ENCODE measurements around the gene CEP128.

The CEP128 gene

DNA sequence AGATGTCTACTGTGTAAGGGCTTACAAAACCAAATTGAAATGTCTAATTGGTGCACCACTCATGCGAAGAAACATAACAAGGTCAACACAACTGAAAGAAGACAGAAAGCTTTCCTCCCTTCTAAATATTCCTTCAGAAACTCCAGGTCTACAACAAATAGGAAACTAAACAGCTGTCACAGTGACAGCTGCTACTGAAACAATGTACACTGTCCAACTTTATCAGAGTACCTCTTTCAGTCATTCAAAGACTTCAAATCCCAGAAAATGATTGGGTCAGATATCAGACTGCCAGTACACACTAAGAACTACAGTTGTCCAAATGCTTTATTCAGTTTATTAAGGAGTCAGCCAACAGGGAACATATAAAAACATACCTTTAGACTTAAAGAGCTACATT lies 35.2 kb downstream of the CEP128 start:
- Histone ChIP-seq H3K4me1 (ENCODE audit: control insufficient read depth, insufficient read depth, low read length) (peaks cover 7% of the 10 kb centered on the region; the same call in 1 of the 2 replicates), H3K4me3 (ENCODE audit: low read depth, low read length) (no peak overlapping the region), H3K9me3 (ENCODE audit: control insufficient read depth, insufficient read depth, low read depth, low read length) (no peaks in the 10 kb centered on the region), H3K36me3 (ENCODE audit: control insufficient read depth in 2 of 2, insufficient read depth in 1 of 2, low read length in 2 of 2) (peaks cover 18 to 21% of the 10 kb centered on the region in 2 experiments), H3K27ac (ENCODE audit: extremely low read depth, low read depth, low read length) (no peak overlapping the region)
- CTCF ChIA-PET: interaction anchor here (1.2 kb wide), 1 partner anchor 15 kb away, joined by 3 read pairs; no protein-coding TSS in a partner anchor
- POLR2A ChIA-PET: no interaction called here
- no peak for TF ChIP-seq ZNF621 (tag by site-specific recombination; IDR thresholded peaks at IDR 0.05)
- TF ChIP-seq ZNF184 (tag by site-specific recombination; IDR thresholded peaks at IDR 0.05): no peak
- TF ChIP-seq ZNF18 (tag by site-specific recombination; IDR thresholded peaks at IDR 0.05): no peak
- no peak for TF ChIP-seq TRIM28 (IDR thresholded peaks at IDR 0.05; ENCODE audit: borderline replicate concordance, low read length)
- TF ChIP-seq HIC1 (tag by site-specific recombination; IDR thresholded peaks at IDR 0.05): no peak
- TF ChIP-seq ZNF112 (tag by site-specific recombination; IDR thresholded peaks at IDR 0.05): no peak
- TF ChIP-seq, protein P1, sequence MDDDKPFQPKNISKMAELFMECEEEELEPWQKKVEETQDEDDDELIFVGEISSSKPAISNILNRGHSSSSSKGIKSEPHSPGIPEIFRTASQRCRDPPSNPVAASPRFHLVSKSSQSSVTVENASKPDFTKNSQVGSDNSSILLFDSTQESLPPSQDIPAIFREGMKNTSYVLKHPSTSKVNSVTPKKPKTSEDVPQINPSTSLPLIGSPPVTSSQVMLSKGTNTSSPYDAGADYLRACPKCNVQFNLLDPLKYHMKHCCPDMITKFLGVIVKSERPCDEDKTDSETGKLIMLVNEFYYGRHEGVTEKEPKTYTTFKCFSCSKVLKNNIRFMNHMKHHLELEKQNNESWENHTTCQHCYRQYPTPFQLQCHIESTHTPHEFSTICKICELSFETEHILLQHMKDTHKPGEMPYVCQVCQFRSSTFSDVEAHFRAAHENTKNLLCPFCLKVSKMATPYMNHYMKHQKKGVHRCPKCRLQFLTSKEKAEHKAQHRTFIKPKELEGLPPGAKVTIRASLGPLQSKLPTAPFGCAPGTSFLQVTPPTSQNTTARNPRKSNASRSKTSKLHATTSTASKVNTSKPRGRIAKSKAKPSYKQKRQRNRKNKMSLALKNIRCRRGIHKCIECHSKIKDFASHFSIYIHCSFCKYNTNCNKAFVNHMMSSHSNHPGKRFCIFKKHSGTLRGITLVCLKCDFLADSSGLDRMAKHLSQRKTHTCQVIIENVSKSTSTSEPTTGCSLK (tag by site-specific recombination; IDR thresholded peaks at IDR 0.05): no peak
- no peak for TF ChIP-seq GFI1B (tag by site-specific recombination; IDR thresholded peaks at IDR 0.05)
- TF ChIP-seq ZNF324 (tag by site-specific recombination; IDR thresholded peaks at IDR 0.05): no peak
- no peak for TF ChIP-seq ZNF660 (tag by site-specific recombination; IDR thresholded peaks at IDR 0.05)
- TF ChIP-seq ZSCAN4 (tag by site-specific recombination; IDR thresholded peaks at IDR 0.05): no peak
- no peak for TF ChIP-seq ZNF24 (tag by site-specific recombination; IDR thresholded peaks at IDR 0.05)
- no peak for TF ChIP-seq ZNF561 (tag by site-specific recombination; IDR thresholded peaks at IDR 0.05; ENCODE audit: borderline replicate concordance)
- no peak for TF ChIP-seq INSM2 (tag by site-specific recombination; IDR thresholded peaks at IDR 0.05)
- no peak for TF ChIP-seq ZNF354C (tag by site-specific recombination; IDR thresholded peaks at IDR 0.05; ENCODE audit: borderline replicate concordance, low read depth)
- no peak for TF ChIP-seq EGR2 (tag by site-specific recombination; IDR thresholded peaks at IDR 0.05; ENCODE audit: low read depth)

GRCh38 chr14:80902608-80903007 lies 38.9 kb downstream of the CEP128 start:
- TF ChIP-seq ZNF645 (tag by site-specific recombination; IDR thresholded peaks at IDR 0.05): no peak
- no peak for TF ChIP-seq ZNF837 (tag by site-specific recombination; IDR thresholded peaks at IDR 0.05)
- no peak for TF ChIP-seq ZNF549 (tag by site-specific recombination; IDR thresholded peaks at IDR 0.05)
- TF ChIP-seq ZNF660 (tag by site-specific recombination; IDR thresholded peaks at IDR 0.05): no peak
- no peak for TF ChIP-seq ZNF776 (tag by site-specific recombination; IDR thresholded peaks at IDR 0.05; ENCODE audit: borderline replicate concordance)
- TF ChIP-seq ZBTB48 (tag by site-specific recombination; IDR thresholded peaks at IDR 0.05): no peak
- TF ChIP-seq ZNF37A (tag by site-specific recombination; IDR thresholded peaks at IDR 0.05): no peak
- no peak for TF ChIP-seq ZNF521 (tag by site-specific recombination; IDR thresholded peaks at IDR 0.05)
- ChIA-PET CTCF (interaction anchor here (0.7 to 0.8 kb wide), 2 partner anchors 39 to 53 kb away, joined by 3 to 4 read pairs; partner anchors contain the start of gene CEP128), POLR2A (no interaction called here)
- Histone ChIP-seq H3K4me1 (ENCODE audit: control insufficient read depth, insufficient read depth, low read length) (peaks cover 9% of the 10 kb centered on the region; the same call in 1 of the 2 replicates), H3K9me3 (ENCODE audit: control insufficient read depth, insufficient read depth, low read depth, low read length) (no peaks in the 10 kb centered on the region), H3K4me3 (ENCODE audit: low read depth, low read length) (no peak overlapping the region), H3K27ac (ENCODE audit: extremely low read depth, low read depth, low read length) (no peak overlapping the region), H3K36me3 (ENCODE audit: control insufficient read depth in 2 of 2, insufficient read depth in 1 of 2, low read length in 2 of 2) (peaks cover 21 to 22% of the 10 kb centered on the region in 2 experiments)

Data from HEK293 (cell line).